GM21825 (cell line): ENCODE data around the gene GATAD1.
"Not testable (repeated sequence)": the region's sequence is repeated elsewhere in the genome, so short reads cannot be mapped to it uniquely, and the experiment has no call there.

ENCODE experiments used
- ATAC-seq: cut with Tn5 transposase; IDR thresholded peaks from one replicate; pipeline ENCODE4 v1.9.1; 2021; ENCODE audit warnings: mild to moderate bottlenecking, moderate library complexity; ENCODE audit not compliant: unreplicated experiment

GATAD1 gene

DNA sequence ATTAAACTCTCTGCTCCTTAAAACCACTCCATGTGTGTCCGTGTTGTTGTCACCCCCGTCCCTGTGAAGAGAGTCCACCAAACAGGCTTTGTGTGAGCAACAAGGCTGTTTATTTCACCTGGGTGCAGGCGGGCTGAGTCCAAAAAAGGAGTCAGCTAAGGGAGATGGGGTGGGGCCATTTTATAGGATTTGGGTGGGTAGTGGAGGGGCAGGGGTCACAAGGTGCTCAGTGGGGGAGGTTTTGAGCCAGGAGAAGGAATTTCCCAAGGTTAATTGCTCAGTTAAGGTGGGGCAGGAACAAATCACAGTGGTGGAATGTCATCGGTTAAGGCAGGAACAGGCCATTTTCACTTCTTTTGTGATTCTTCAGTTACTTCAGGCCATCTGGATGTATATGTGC is 31.9 kb downstream of the GATAD1 start:
- not testable (repeated sequence) for ATAC-seq

- not testable (repeated sequence) for ATAC-seq
These were observed 36.3 kb downstream of the GATAD1 start for GRCh38 chr7:92483624-92484023.

DNA sequence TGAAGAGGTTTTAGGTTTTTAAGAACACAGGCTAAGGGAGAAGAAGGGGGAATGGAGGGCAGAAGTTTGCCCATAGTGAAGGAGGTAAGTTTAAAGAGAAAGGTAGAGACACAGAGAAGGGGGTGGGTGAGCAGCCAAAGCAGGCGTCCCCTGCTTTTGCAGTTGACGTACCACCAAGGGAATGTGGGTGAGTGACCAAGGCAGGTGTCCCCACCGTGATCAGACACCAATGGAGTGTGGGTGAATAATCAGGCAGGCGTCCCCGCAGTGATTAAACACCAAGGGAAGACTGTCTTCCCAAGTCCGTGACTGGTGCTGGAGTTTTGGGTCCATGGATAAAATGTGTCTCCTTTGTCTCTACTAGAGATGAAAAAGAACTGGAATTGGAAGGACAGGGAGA is 36.9 kb downstream of the GATAD1 start:
- not testable (repeated sequence) for ATAC-seq

- ATAC-seq: no peak
These were observed 38.1 kb downstream of the GATAD1 start for GRCh38 chr7:92485267-92485892.

DNA sequence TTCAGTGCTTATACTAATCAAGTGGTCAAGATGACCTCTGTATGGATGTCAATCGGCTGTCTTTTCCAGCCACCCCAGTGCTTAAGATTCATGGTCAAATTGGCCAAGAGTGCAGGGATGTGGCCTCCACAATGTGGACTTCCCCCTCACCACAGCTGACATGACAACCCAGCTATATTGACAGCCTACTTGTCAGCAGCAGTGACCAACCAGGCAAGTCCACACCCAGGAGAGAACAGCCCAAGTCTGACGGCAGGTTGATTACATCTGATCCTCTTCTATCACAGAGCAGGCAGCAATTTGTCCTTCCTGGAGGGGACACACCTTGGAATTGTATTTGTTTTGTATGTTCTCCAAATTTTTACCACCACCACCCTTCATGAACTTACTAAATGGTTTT is 38.7 kb downstream of the GATAD1 start:
- ATAC-seq: no peak

DNA sequence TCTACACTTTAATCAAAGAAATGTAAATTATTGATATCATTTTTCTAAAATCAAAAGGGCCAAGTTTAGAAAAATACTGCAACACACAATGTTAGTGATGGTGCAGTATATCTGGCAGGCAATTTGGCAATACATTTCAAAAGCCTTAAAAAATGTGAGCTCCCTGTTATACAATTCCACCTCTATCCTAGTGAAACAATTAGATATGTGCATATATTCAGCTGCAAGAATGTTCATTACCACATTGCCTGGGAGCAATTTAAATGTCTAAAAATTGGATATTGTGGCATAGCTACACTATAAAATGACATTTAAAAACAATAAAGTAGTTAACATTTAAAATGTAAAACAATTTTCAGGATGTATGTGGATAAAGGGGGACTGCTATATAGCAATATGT is 40.5 kb downstream of the GATAD1 start:
- no peak for ATAC-seq

GRCh38 chr7:92489634-92490033 is 42.4 kb downstream of the GATAD1 start:
- no peak for ATAC-seq

- no peak for ATAC-seq
These were observed 49.6 kb downstream of the GATAD1 start for GRCh38 chr7:92496876-92497275.

- no peak for ATAC-seq
These were observed 51.3 kb downstream of the GATAD1 start for GRCh38 chr7:92498557-92498956.

- no peak for ATAC-seq
These were observed 56.5 kb downstream of the GATAD1 start for GRCh38 chr7:92503767-92504166.

GRCh38 chr7:92504563-92504962 is 57.3 kb downstream of the GATAD1 start:
- ATAC-seq: no peak

GRCh38 chr7:92506363-92506762 is 59.1 kb downstream of the GATAD1 start:
- no peak for ATAC-seq

DNA sequence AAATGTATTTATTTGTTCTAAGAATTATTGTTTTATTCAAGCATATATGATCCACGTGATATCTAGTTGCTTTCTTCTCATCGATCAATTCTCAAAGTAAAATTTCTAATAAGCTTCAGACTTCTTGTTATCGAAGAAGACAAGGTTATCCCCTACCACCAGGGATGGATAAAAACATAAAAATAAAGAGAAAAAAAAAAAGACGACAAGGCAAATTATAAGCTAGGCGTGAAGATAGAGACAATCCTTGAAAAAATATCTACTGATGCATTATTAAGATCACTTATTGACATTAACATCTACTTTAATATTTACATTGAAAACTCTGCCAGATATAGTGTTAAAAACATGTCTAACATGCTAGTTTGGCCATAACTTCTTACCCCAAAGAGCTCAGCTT is 61.7 kb downstream of the GATAD1 start:
- ATAC-seq: no peak
